ENCODE measurements around the gene ZDHHC7. TPM values are rescaled to one million over a fixed set of nuclear protein-coding genes. Genes with fewer than 3 reads are reported as not detected.

Gene ZDHHC7
- polyA plus RNA-seq, 3 donors: 43.7 to 50.8 (median 45.7) TPM

DNA sequence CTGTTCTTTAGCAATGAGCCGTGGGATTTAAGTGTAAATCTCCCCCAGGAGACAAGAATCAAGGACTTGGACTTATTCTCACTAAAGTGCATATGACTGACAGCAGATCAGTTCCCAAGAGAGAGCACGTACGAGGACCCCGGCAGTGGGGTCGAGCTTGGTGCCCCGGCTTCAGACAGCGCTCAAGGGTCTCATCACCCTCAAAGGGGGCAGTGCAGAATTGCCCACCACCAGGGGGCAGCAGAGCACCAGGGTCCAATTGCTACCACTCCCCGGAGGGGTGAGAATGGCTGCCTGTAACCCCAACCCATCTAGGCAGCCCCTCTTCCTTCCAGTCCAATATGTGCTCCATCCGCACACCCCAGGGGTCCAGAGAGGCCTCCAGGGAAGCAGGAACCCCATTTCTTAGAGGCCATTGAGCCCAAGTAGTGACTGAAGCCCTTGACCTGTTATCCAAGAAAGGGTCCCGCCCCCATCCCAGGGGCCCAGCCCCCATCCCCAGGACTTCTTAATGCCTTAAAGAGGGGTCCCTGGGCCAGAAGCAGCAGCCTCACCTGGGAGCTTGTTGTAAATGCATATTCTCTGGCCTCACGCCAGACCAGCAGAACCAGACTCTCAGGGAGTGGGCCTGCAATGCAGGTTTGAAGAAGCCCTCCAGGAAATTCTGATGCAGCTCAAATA is 86.1 kb downstream of the ZDHHC7 start:
- DNase-seq (ENCODE audit: low read depth in 3 of 3, low spot score in 2 of 3): no peak

- no peak for DNase-seq (ENCODE audit: low read depth in 3 of 3, low spot score in 2 of 3)
Measured at GRCh38 chr16:84924331-84925091, 86.8 kb downstream of the ZDHHC7 start.

Other genes starting within 250 kb of the ZDHHC7 start
- gene CRISPLD2, start 191.6 kb downstream of the ZDHHC7 start, polyA plus RNA-seq (ENCODE audit: insufficient read length in 3 of 3): 1 to 10 TPM; 6.1 to 7.6 (median 6.3) TPM
- 1 to 10 TPM; 3.9 to 5.3 (median 4.6) TPM for gene KIAA0513, start 16.3 kb upstream of the ZDHHC7 start, polyA plus RNA-seq (ENCODE audit: insufficient read length in 3 of 3)
- gene CIBAR2, start 100.9 kb upstream of the ZDHHC7 start, polyA plus RNA-seq (ENCODE audit: insufficient read length in 3 of 3): under 1 TPM; 0.15 to 0.52 (median 0.21) TPM

All from right renal cortex interstitium (tissue), 3 donors.